HepG2 (cell line): Measurements from ENCODE around the gene RNPEPL1. TPM values are rescaled to one million over a fixed set of nuclear protein-coding genes. Genes with fewer than 3 reads are reported as not detected.

Source experiments
- CCDC6 ChIP-seq: sonication (generic); formaldehyde crosslinking; IDR thresholded peaks from 2 replicates; pipeline ENCODE4 v1.8.1; 2022; ENCODE audit warnings: mild to moderate bottlenecking, missing genetic modification reagents, moderate library complexity
- KIAA2018 ChIP-seq: sonication (generic); formaldehyde crosslinking; IDR thresholded peaks from 2 replicates; pipeline ENCODE4 v1.5.0; 2020; ENCODE audit warnings: mild to moderate bottlenecking, missing genetic modification reagents, borderline replicate concordance
- NFKBIZ ChIP-seq: IDR thresholded peaks from 2 replicates; pipeline ENCODE4 v1.6.1; 2018; ENCODE audit warnings: missing genetic modification reagents, missing compliant biosample characterization
- POLR2G ChIP-seq: fragments of 200-400 bp; formaldehyde crosslinking; IDR thresholded peaks from 2 replicates; pipeline ENCODE4 v1.6.1; 2018; ENCODE audit warnings: mild to moderate bottlenecking, low read depth, low read length, moderate library complexity
- SMAD9 ChIP-seq: sonication (generic); formaldehyde crosslinking; IDR thresholded peaks from 2 replicates; pipeline ENCODE4 v1.5.1; 2020; ENCODE audit warnings: mild to moderate bottlenecking, missing genetic modification reagents
- ZFP82 ChIP-seq: sonication (generic); formaldehyde crosslinking; IDR thresholded peaks from 2 replicates; pipeline ENCODE4 v1.5.1; 2020; ENCODE audit warnings: mild to moderate bottlenecking, missing genetic modification reagents, borderline replicate concordance
- ZFY ChIP-seq: sonication (generic); formaldehyde crosslinking; IDR thresholded peaks from 2 replicates; pipeline ENCODE4 v1.4.0; 2020; ENCODE audit warnings: missing genetic modification reagents
- ZNF142 ChIP-seq: sonication (generic); formaldehyde crosslinking; IDR thresholded peaks from 2 replicates; pipeline ENCODE4 v1.4.0; 2020; ENCODE audit warnings: missing genetic modification reagents
- ZNF263 ChIP-seq: sonication (generic); formaldehyde crosslinking; IDR thresholded peaks from 2 replicates; pipeline ENCODE4 v1.4.0; 2020; ENCODE audit warnings: missing genetic modification reagents
- ZNF343 ChIP-seq: sonication (generic); formaldehyde crosslinking; IDR thresholded peaks from 2 replicates; pipeline ENCODE4 v1.4.0; 2020; ENCODE audit warnings: mild to moderate bottlenecking, missing genetic modification reagents
- ZNF547 ChIP-seq: sonication (generic); formaldehyde crosslinking; IDR thresholded peaks from 2 replicates; pipeline ENCODE4 v1.5.1; 2020; ENCODE audit warnings: mild to moderate bottlenecking, missing genetic modification reagents
- ZNF776 ChIP-seq: sonication (generic); formaldehyde crosslinking; IDR thresholded peaks from 2 replicates; pipeline ENCODE4 v1.4.0; 2020; ENCODE audit warnings: mild to moderate bottlenecking, missing genetic modification reagents
- polyA plus RNA-seq, 8 experiments: library from polyadenylated mRNA; depleted of rRNA in 3 of 8; stranded (reverse) in 7 of 8; unstranded in 1 of 8; fragments of >200 nt; fragmentation: Illumina TruSeq in 4 of 8; extraction: Trizol in 4 of 8; gene quantifications; 2 replicates each; pipeline versions ENCODE4 v1.2.1 to v1.2.3, GENCODE V29; 2011 to 2016; ENCODE audit warnings: low read depth in 4 of 8, missing spikeins in 1 of 8, mixed read lengths in 1 of 8; ENCODE audit not compliant: insufficient read depth in 1 of 8
- total RNA-seq, 5 experiments: library from RNA; depleted of rRNA; stranded (reverse); fragments of >200 nt; fragmentation: Illumina TruSeq; extraction: Trizol; gene quantifications; 2 replicates each; pipeline ENCODE4 v1.2.3, GENCODE V29; 2016; ENCODE audit warnings: low read depth in 1 of 5

RNPEPL1 gene
- total and polyA plus RNA-seq, 2 of the 13 experiments (the other 11 are each of a cell fraction or from before 2014, with no cell fraction given), result 13.0 to 18.0 TPM

- TF ChIP-seq ZNF142 (CRISPR knock-in tag), result no peak
- no peak for TF ChIP-seq ZFP82 (CRISPR knock-in tag)
- TF ChIP-seq KIAA2018 (CRISPR knock-in tag), result no peak
- no peak; the same call in 1 of the 2 replicates for TF ChIP-seq ZNF343
- 0 out of 2 replicates have a peak, but pooled peaks have one; percentile 34 for TF ChIP-seq ZNF776 (CRISPR knock-in tag)
- TF ChIP-seq ZNF547 (CRISPR knock-in tag), result no peak
- TF ChIP-seq ZFY (CRISPR knock-in tag), result peak; percentile 45; the same call in 1 of the 2 replicates
- no peak for TF ChIP-seq ZNF263
- TF ChIP-seq NFKBIZ (CRISPR knock-in tag), result no peak; the same call in none of the 2 replicates
- TF ChIP-seq CCDC6, result peak; percentile 61; the same call in 1 of the 2 replicates
- peak; percentile 91 for TF ChIP-seq POLR2G
- no peak for TF ChIP-seq SMAD9
Measured at GRCh38 chr2:240565333-240566202, 2.7 kb upstream of the RNPEPL1 start (continued).
